ENCODE data around the gene PLAGL2.

PLAGL2 gene

DNA sequence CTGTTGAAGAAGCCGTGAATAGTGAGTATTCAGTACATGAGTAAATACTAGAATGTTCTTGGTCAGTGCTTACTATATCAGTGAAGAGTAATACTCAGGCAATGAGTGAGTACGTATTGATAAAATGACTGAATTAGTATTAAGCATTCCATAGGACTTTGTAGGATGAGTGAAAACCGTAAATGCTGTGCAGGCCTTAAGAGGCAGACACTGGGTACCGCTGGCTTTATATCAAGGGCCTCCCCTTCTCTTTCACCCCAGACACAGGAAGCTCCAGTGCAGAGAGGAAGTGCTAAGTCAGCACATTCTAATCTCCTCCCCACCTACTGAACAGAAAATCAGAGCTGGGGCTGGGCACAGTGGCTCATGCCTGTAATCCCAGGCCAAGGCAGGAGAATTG lies 24.3 kb upstream of the PLAGL2 start:
- DNase-seq (ENCODE audit: low read depth, low spot score), result no peak

GRCh38 chr20:32231245-32231644 lies 23.7 kb upstream of the PLAGL2 start:
- no peak for DNase-seq (ENCODE audit: low read depth, low spot score)

- no peak for DNase-seq (ENCODE audit: low read depth, low spot score)
Measured at GRCh38 chr20:32230707-32231106, 23.2 kb upstream of the PLAGL2 start.

- no peak for DNase-seq (ENCODE audit: low read depth, low spot score)
Measured at GRCh38 chr20:32229251-32229747, 21.8 kb upstream of the PLAGL2 start.

GRCh38 chr20:32227744-32228688 lies 20.5 kb upstream of the PLAGL2 start:
- DNase-seq (ENCODE audit: low read depth, low spot score), result no peak

DNA sequence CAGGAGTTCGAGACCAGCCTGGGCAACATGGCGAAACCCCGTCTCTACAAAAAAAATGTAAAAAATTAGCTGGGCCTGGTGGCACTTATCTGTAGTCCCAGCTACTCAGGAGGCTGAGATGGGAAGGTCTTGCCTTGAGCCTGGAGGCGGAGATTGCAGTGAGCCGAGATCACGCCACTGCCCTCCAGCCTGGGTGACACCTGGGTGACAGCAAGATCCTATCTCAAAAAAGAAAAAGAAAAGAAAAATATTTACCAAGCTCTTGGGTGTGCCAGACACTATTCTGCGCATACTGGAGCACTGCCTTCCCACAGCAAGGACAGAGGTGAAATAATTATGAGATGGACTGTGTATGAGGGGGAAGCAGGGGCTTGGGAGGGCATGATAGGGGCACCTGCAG lies 19.8 kb upstream of the PLAGL2 start:
- DNase-seq (ENCODE audit: low read depth, low spot score), result no peak

DNA sequence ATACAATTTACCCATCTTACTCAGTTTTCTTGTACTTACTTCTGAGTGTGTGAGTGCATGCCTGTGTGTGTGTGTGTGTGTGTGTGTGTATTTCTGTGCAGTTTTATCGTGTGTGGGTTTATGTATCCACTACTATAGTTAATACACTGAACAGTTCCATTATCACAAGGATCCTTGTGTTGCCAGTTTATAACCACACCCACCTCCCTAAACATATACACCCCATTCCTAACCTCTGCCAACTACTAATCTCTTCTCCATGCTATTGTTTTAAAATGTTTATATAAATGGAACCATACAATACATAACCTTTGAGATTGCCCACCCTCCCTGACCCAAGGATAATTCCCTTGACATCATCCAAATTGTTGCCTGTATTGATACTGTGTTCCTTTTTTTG lies 18.8 kb upstream of the PLAGL2 start:
- DNase-seq (ENCODE audit: low read depth, low spot score), result no peak

DNA sequence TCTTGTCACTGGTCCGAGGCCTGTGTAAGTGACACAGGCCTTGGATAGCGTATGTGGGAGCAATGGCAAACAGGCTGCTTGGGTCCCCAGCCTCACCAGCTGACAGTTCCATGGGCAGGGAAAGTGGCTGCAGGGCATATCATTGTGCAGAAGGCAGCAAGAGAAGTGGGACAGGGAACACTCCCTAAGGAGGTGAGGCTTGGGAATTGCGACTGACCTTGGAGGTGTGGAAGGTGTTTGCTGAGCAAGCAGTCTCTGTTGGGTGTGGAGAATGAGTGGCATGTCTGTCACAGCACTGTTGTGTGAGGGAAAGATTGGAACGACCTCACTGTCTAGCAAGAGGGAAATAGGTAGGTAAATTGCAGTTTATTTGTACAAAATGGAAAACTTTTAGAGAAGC lies 16.9 kb upstream of the PLAGL2 start:
- no peak for DNase-seq (ENCODE audit: low read depth, low spot score)

DNA sequence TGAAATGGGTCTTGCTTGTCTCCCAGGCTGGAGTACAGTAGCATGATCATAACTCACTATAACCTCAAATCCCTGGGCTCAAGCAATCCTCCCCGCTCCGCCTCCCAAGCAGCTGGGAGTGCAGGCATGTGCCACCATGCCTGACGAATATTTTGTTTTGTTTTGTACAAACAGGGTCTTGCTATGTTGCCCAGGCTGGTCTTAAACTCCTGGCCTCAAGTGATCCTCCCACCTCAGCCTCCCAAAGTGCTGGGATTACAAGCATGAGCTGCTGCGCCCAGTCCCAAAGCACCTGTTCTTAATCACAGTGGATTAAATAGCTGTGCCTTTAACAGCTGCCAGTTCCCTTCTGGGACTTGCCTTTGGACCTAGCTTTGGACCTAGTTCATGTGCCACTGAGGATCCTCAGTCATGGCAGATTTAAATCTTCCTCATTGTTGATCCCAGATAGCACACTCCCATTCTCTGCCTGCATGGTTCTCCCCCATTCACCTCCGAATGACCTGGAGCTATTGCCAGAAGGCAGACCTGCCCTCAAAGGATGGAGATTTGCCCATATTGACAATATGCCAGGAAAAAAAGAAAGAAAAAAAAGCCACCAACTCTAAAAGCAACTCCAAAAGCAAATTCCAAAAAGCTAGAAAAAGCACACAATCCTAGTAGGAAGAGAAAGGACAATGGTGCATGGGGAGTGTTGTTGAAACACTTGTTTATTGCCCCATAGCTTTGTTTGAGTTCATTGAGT lies 10.8 kb upstream of the PLAGL2 start:
- DNase-seq (ENCODE audit: low read depth, low spot score), result no peak

- DNase-seq (ENCODE audit: low read depth, low spot score), result no peak
Measured at GRCh38 chr20:32216179-32217142, 8.9 kb upstream of the PLAGL2 start.

DNA sequence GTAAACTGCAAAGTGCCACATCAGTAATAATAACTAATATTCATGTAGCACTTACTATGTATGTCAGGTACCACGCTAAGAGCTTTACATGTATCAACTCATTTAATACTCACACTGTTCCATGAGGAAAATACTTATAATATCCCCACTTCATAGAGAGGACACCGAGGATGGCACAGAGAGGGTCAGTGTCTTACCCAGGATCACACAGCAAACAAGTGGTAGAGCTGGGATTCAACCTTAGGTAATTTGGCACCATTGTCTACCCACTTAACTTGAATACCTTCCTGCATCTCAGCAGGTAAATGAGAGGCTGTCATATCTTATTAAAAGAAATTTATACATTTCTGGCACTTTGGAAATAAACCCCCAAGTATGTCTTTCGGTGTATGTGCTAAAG lies 8.2 kb upstream of the PLAGL2 start:
- no peak for DNase-seq (ENCODE audit: low read depth, low spot score)

GRCh38 chr20:32215147-32215546 lies 7.6 kb upstream of the PLAGL2 start:
- no peak for DNase-seq (ENCODE audit: low read depth, low spot score)

DNA sequence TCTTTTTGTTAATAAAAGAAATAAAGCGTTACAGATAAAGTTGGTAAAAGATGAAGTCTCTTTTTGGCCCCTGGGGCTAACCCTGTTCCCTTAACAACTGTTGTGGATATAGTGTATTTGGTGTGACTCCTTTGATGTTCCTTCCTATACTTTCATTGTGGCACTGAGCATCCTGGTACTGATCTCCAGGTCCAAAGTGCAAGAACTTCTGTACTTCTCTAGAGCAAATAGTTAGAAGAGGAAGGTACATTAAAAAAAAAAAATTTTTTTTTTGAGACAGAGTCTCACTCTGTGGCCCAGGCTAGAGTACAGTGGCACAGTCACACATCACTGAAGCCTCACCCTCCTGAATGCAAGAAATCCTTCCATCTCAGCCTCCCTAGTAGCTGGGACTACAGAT lies 6.3 kb upstream of the PLAGL2 start:
- DNase-seq (ENCODE audit: low read depth, low spot score), result no peak

- no peak for DNase-seq (ENCODE audit: low read depth, low spot score)
Measured at GRCh38 chr20:32209850-32210605, 2.5 kb upstream of the PLAGL2 start.

DNA sequence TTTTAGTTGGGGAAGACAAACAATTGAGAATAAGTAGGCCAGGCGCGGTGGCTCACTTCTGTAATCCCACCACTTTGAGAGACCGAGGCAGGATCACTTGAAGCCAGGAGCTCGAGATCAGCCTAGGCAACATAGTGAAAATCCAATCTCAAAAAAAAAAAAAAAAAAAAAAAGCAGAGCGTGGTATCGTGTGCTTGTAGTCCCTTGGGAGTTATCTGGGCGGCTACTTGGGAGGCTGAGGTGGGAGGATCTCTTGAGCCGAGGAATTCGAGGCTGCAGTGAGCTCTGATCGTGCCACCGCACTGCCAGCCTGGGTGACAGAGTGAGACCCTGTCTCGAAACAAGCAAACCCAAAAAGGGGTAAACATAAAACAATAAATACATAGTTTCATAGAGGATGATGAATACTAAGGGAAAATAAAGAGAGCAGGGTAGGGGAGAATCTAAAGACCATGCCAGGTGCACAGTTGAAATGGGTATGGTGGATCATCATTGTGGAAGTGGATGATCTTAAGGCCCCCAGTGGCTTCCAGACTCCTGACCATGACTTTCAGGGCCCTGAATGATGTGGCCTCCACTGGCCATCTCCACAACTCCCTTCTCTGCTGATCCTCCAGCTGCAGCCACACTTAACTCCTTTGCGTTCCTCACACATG lies 1.1 kb upstream of the PLAGL2 start:
- DNase-seq (ENCODE audit: low read depth, low spot score), result no peak

DNA sequence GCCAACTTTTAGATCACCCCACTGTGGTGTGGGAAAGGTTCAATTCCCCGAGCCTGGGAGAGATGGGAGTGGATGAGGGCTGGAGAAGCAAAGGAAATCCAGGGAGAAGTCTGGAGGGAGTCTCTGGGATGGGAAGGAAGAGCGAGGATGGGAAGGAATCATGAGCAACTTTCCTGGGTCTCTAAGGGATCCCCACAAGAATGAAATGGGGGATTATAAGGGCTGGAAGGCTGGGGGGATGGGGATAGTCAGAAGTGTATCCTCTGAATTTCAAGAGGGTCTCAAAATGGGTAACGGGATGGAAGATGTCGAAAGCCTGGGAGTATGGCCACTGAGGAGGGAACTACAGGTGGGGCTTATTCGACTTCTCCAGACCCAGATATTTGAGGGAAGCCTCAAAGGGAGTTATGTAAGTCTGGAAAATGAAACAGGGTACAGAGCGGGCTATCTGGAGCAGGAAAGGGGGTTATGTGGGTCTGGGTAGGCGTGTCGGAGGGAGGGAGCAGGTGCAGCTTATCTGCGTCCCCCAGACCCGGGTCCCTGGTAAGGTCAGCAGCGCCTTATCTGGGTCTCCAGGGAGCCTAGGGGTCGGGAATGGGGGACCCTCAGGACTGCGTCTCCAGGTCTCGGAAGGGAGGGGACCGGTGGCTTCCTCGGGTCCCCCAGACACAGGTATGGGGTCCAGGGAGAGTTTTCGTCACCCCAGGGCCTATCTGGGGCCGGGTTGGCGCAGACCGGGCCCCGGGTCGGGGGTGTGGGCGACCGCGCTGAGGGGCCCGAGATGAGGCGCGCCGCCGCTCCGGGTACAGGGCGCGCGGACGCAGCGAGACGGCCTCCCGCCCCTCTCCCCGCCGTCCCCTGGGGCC lies 550 bp downstream of the PLAGL2 start:
- no peak for DNase-seq (ENCODE audit: low read depth, low spot score)

- no peak for DNase-seq (ENCODE audit: low read depth, low spot score)
Measured at GRCh38 chr20:32205843-32206759, 1.4 kb downstream of the PLAGL2 start.

Measured in brain pericyte (primary cell).